NOMO-1 treated with DMSO at 0.1 percent for 48 hours (cell line): Measurements from ENCODE around the gene AFG1L.
A peak's percentile ranks its signal among the peaks of the same experiment; 100 is the strongest.
"Not testable (repeated sequence)": the region's sequence is repeated elsewhere in the genome, so short reads cannot be mapped to it uniquely, and the experiment has no call there.

Experiments used
- DNase-seq: peaks from one replicate; lab custom pipeline; 2025; ENCODE audit not compliant: unreplicated experiment; lab: John Stamatoyannopoulos, UW

Gene AFG1L

GRCh38 chr6:108288742-108289141, 6.1 kb upstream of the AFG1L start:
- DNase-seq, result no peak

DNA sequence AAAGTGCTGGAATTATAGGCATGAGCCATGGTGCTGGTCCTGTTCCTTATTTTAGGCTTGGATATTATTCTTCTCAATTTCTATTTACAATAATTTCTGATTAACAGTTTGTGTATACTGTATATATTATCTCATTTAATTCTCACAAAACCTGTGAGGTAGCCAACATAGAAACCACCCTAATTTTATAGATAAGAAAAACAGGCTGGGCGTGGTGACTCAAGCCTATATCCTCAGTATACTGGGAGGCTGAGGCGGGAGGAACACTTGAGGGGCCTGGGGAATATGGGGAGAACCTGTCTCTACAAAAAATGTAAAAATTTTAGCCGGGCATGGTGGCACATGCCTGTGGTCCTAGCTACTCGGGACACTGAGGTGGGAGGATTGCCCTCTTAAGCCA, 3.8 kb upstream of the AFG1L start:
- no peak for DNase-seq

GRCh38 chr6:108292561-108292960, 2.3 kb upstream of the AFG1L start:
- DNase-seq, result not testable (repeated sequence)

DNA sequence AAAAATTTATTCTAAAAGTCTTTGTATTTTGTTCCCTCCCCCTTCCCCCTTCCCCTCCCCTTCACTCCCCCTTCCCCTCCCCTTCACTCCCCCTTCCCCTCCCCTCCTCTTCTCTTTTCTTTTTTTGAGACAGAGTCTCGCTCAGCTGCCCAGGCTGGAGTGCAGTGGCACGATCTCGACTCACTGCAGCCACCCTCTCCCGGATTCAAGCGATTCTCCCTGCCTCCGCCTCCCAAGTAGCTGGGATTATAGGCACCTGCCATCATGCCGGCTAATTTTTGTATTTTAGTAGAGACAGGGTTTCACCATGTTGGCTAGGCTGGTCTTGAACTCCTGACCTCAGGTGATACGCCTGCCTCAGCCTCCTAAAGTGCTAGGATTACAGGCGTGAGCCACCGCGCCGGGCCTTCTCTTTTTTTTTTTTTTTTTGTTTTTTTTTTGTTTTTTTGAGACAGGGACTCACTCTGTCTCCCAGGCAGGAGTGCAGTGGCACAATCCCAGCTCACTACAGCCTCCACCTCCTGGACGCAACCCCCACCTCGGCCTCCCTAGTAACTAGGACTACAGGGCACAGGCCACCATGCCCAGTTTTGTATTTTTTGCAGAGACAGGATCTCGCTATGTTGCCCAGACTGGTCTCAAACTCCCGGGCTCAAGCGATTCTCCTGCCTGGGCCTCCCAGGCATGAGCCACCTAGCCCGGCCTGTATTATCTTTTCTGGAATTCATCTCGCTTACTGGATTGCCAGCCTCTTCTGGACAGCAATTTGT, 1.1 kb upstream of the AFG1L start:
- DNase-seq, result no peak

GRCh38 chr6:108294297-108294726, 542 bp upstream of the AFG1L start:
- DNase-seq, result no peak

GRCh38 chr6:108295676-108296075, 822 bp downstream of the AFG1L start:
- peak; percentile 39 for DNase-seq

DNA sequence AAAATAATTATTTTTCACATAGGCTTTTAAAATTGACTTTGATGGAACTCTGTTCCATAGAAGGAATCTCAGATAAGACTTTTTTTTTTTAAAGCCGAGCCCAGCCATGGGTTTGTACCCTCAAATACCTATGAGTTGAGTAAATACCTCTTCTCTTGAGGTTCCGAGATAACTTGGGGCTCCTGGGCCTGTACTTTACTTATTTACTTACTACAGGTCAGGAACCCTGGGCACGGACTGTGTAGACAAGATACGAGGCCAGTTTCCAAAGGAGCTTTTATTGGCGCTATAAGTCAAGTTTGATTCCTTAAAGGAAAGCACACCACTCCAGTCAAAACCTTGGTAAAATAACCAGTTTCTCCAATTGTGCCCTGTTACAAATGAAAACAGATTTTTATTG, 7.5 kb downstream of the AFG1L start:
- no peak for DNase-seq

DNA sequence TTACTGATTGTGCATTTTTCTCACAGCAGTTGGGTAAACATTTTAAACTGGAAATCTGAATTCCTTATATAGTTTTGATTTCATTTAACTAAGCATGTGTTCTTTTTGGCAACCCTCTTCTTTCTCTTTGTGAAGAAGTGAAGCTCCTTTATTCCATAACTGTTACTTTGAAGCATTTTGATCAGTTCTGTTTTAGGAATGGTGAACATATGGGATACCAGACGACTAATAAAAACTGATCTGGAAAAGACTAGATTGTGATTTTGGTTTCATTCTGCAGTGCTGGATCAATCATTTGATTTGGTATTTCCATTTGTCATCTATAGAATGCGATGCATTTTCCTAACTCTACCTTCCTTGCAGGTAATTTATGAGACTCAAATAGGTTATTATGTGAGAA, 9.8 kb downstream of the AFG1L start:
- no peak for DNase-seq

DNA sequence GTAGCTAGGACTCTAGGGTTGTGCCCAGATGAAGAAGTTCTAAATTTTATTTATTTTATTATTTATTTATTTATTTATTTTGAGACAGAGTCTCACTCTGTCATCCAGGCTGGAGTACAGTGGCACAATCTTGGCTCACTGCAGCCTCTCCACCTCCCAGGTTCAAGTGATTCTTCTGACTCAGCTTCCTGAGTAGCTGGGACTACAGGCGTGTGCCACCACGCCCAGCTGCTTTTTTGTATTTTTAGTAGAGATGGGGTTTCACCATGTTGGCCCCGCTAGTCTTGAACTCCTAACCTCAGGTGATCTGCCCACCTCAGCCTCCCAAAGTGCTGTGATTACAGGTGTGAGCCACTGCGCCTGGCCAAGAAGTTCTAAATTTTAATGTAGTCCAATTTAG, 13.8 kb downstream of the AFG1L start:
- DNase-seq, result not testable (repeated sequence)

GRCh38 chr6:108309844-108310243, 15.0 kb downstream of the AFG1L start:
- DNase-seq, result no peak

- DNase-seq, result no peak
Observed at GRCh38 chr6:108312605-108313004, 17.8 kb downstream of the AFG1L start.

DNA sequence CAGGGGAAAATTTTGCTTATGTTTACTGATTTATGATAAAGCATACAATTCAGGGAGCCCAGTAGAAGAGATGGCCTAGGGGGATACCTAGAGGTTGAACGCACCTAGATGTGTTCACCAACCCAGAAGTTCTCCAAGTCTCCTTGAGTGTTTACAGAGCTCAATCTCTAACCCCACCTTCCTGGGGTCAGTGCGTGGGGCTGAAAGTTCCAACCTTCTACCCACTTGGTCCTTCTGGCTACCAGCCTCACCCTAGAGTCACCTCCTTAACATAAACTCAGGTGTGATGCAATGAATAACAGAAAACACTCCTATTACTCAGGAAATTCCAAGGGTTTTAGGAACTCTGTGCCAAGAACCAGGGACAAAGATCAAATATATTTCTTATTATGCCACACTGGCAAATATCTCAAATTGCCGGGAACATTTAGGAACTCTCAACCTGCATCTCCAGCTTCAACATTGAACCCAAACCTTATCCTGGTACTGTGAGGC, 26.4 kb downstream of the AFG1L start:
- DNase-seq, result no peak

DNA sequence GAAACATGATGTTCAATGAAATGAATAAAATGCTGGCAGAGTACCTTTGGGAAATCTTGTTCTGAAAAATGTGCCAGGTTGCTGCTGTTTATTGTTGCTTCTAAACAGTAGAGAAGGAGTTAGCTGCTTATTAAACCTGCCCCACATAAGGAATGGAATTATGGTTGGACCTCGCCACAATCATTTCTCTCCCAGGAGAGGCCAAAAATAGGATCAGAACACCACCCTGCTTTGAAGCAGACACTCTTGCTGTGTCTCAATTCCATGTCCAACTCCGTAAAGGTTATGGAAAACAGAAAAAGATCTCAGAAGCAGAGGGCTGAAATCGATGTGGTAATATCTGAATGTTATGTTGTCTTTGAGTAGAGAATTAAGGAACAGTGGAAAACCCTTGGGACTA, 27.9 kb downstream of the AFG1L start:
- no peak for DNase-seq

DNA sequence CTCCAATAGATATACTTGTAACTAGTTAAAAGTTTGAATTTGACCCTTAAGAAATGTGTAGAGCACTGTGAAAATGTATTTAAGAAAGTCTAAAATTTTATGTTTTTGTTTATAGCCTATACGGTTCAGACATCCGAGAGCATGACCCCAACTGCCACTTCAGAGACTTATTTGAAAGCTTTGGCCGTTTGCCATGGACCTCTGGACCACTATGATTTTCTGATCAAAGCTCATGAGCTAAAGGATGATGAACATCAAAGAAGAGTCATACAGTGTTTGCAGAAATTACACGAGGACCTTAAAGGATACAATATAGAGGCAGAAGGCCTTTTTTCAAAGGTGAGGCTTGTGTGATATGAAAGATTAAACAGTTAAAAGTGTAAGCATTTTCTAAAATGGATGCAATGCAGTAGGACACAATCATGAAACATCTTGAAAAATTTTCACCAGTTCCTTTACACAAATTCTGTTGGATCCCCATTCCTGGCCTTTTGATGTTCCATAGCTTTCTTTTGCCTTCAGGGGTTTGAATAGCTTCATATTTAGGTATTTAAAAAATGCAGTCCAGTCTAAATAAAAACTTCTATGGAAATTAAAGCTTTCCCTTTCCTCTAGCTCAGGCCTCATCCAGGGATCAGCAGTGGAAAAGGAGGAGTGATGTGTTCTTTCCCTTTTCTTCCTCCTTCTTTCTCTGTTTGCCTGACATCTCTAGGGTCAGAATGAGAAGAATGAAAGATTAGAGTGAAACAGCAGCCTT, 29.0 kb downstream of the AFG1L start:
- DNase-seq, result no peak

- DNase-seq, result not testable (repeated sequence)
Observed at GRCh38 chr6:108330221-108330785, 35.4 kb downstream of the AFG1L start.

GRCh38 chr6:108330806-108331205, 36.0 kb downstream of the AFG1L start:
- DNase-seq, result no peak

DNA sequence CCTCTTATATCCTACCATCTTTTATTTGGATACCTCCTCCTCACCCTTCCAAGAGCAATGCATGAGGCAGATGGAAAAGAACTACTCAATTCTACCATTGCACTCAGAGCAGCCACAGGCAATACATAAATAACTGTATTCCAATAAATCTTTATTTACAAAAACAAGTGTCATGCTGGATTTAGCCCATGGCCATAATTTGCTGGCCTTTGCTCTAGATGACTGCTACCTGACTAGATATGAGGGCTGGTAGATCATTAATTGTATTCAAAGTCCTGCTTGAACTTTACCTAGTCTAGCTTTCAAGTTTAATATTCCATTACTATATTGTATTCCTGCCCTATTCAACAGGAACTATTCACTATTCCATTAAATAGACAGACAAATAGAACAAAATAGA, 37.1 kb downstream of the AFG1L start:
- DNase-seq, result no peak

GRCh38 chr6:108336971-108337370, 42.1 kb downstream of the AFG1L start:
- DNase-seq, result no peak

DNA sequence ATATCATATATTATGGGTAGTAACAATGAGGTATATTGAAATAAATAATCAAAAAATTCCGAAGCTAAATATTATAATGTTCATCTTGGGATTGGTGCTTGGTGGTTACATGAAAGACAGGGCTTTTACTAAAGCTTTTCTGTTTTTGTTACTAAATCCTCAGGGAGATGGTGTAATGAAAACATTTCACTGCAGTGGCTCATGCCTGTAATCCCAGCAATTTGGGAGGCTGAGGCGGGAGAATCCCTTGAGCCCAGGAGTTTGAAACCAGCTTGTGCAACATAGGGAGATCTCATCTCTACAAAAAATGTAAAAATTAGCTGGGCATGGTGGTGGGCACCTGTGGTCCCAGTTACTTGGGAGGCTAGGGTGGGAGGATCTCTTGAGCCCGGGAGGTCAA, 42.9 kb downstream of the AFG1L start:
- DNase-seq, result no peak

DNA sequence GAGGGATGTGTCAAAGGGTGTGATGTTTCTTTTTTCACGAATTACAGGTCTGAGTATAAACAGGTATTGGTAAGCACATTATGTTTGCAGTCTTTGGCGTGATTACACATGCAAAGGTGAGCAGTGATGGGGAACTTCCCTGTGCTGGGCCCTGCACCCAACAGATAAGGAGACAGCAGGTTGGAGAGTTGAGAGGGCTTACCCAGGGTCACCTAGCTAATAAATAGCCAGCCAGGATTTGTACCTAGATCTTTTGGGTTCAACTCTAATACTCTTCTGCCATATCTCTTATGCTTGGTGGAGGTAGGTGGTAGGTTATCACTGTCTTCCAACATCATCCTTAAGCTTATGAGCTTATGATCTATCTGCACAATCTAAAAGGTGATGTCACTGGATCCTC, 46.5 kb downstream of the AFG1L start:
- no peak for DNase-seq

GRCh38 chr6:108343894-108344293, 49.0 kb downstream of the AFG1L start:
- no peak for DNase-seq
